ENCODE measurements around the gene CCT2. TPM values are rescaled to one million over a fixed set of nuclear protein-coding genes. Genes with fewer than 3 reads are reported as not detected.

CCT2 gene
- total and polyA plus RNA-seq, 10 donors = 80.5 to 120 (median 92.6) TPM

GRCh38 chr12:69575346-69575745 lies 9.9 kb upstream of the CCT2 start:
- DNase-seq = no peak
- Histone ChIP-seq H3K9me3 (no peaks in the 10 kb centered on the region), H3K27me3 (replicated peaks in 1 of 7) (no peaks in the 10 kb centered on the region), H3K27ac (no peak overlapping the region), H3K4me3 (no peak overlapping the region), H3K36me3 (peaks cover 4 to 53% (median 46%) of the 10 kb centered on the region in 6 donors), H3K4me1 (peaks cover 0 to 5% (median 4%) of the 10 kb centered on the region in 6 donors)
- intact Hi-C loops (cut with DNase I; ENCODE audit: low total_unique reads) = no loop called here
- WGBS, 5 donors = 95 to 98% (median 96%) methylated on average over 3 of the region's 3 CpGs
- no peak for TF ChIP-seq POLR2A (IDR thresholded peaks at IDR 0.05)
- no peak for TF ChIP-seq POLR2AphosphoS5 (IDR thresholded peaks at IDR 0.05)
- no peak for TF ChIP-seq CTCF (IDR thresholded peaks at IDR 0.05 in 8 of 11, conservative IDR thresholded peaks at IDR 0.05 in 3 of 11)

- no peak overlapping the region for H3K27ac ChIP-seq
- H3K4me1 ChIP-seq = no peaks in the 10 kb centered on the region
- no peaks in the 10 kb centered on the region for H3K9me3 ChIP-seq
- intact Hi-C loops (cut with DNase I; ENCODE audit: low total_unique reads) = no loop called here
- DNase-seq = no peak
- TF ChIP-seq POLR2AphosphoS5 (IDR thresholded peaks at IDR 0.05) = no peak
- no peak for TF ChIP-seq POLR2A (IDR thresholded peaks at IDR 0.05)
- TF ChIP-seq CTCF (IDR thresholded peaks at IDR 0.05 in 8 of 11, conservative IDR thresholded peaks at IDR 0.05 in 3 of 11) = no peak
- 68 to 92% (median 81%) methylated on average over 2 of the region's 2 CpGs for WGBS, 5 donors
- H3K27me3 ChIP-seq (replicated peaks in 1 of 7) = no peaks in the 10 kb centered on the region
- peaks cover 4 to 29% (median 24%) of the 10 kb centered on the region in 6 donors for H3K36me3 ChIP-seq
- H3K4me3 ChIP-seq = no peak overlapping the region
These were observed 7.0 kb upstream of the CCT2 start for GRCh38 chr12:69578283-69578682.

- H3K36me3 ChIP-seq = peaks cover 4 to 21% (median 17%) of the 10 kb centered on the region in 6 donors
- intact Hi-C loops (cut with DNase I; ENCODE audit: low total_unique reads) = no loop called here
- no peaks in the 10 kb centered on the region for H3K27me3 ChIP-seq (replicated peaks in 1 of 7)
- TF ChIP-seq CTCF (IDR thresholded peaks at IDR 0.05 in 8 of 11, conservative IDR thresholded peaks at IDR 0.05 in 3 of 11) (no peak), POLR2AphosphoS5 (IDR thresholded peaks at IDR 0.05) (no peak), POLR2A (IDR thresholded peaks at IDR 0.05) (no peak)
- no peak overlapping the region for H3K4me3 ChIP-seq
- no peaks in the 10 kb centered on the region for H3K4me1 ChIP-seq
- H3K9me3 ChIP-seq = no peaks in the 10 kb centered on the region
- no peak overlapping the region for H3K27ac ChIP-seq
- DNase-seq = no peak
- WGBS, 5 donors = 60 to 78% (median 63%) methylated on average over 4 of the region's 4 CpGs
These were observed 6.2 kb upstream of the CCT2 start for GRCh38 chr12:69579029-69579428.

GRCh38 chr12:69580074-69580473 lies 5.2 kb upstream of the CCT2 start:
- no peak for DNase-seq
- Histone ChIP-seq H3K4me1 (peaks cover 0 to 10% (median 6%) of the 10 kb centered on the region in 6 donors), H3K27ac (no peak overlapping the region), H3K9me3 (no peaks in the 10 kb centered on the region), H3K27me3 (replicated peaks in 1 of 7) (no peaks in the 10 kb centered on the region), H3K36me3 (peaks cover 0 to 11% (median 6%) of the 10 kb centered on the region in 6 donors), H3K4me3 (no peak overlapping the region)
- WGBS, 5 donors = 93 to 100% (median 96%) methylated on average over 1 of the region's 1 CpG
- intact Hi-C loops (cut with DNase I; ENCODE audit: low total_unique reads) = no loop called here
- TF ChIP-seq POLR2AphosphoS5 (IDR thresholded peaks at IDR 0.05) = no peak
- no peak for TF ChIP-seq POLR2A (IDR thresholded peaks at IDR 0.05)
- no peak for TF ChIP-seq CTCF (IDR thresholded peaks at IDR 0.05 in 8 of 11, conservative IDR thresholded peaks at IDR 0.05 in 3 of 11)

All from spleen (tissue), 11 donors.